ENCODE measurements around the gene SCFD2.

- TF ChIP-seq CTCF (IDR thresholded peaks at IDR 0.05; ENCODE audit: low read length) (no peak), EZH2 (IDR thresholded peaks at IDR 0.05; ENCODE audit: borderline replicate concordance, low read length) (no peak)
These were observed 397.6 kb downstream of the SCFD2 start for GRCh38 chr4:52968241-52968640.
